Activated CD4-positive, alpha-beta memory T cell treated with anti-CD3 and anti-CD28 coated beads, Interleukin-2, amount 10 ng/mL, durations not matched to agents 7 days and 5 days (primary cell): ENCODE data around the gene FAM171A1. TPM values are rescaled to one million over a fixed set of nuclear protein-coding genes. Genes with fewer than 3 reads are reported as not detected.
"Not testable (repeated sequence)": the region's sequence is repeated elsewhere in the genome, so short reads cannot be mapped to it uniquely, and the experiment has no call there.

Experiments
- CTCF ChIA-PET: fragments of 350-600 bp; sonication (Branson Sonifier 250); formaldehyde crosslinking; loops from one replicate; lab custom pipeline; 2021; ENCODE audit warnings: antibody characterized with exemption, inconsistent platforms; lab: Charles Lee
- POLR2A ChIA-PET: fragments of 350-600 bp; sonication (Branson Sonifier 250); formaldehyde crosslinking; loops from one replicate; lab custom pipeline; 2021; ENCODE audit warnings: antibody characterized with exemption; lab: Charles Lee
- DNase-seq: peaks from one replicate; pipeline ENCODE4 v3.0.0-alpha.2; 2020
- H3K27ac Mint-ChIP-seq: one replicate; pipeline ENCODE4 v1.8.0; 2021; ENCODE audit warnings: mild to moderate bottlenecking, mixed read lengths
- H3K27me3 Mint-ChIP-seq: one replicate; pipeline ENCODE4 v1.8.0; 2021; ENCODE audit warnings: mixed read lengths
- H3K36me3 Mint-ChIP-seq: one replicate; pipeline ENCODE4 v1.8.0; 2021; ENCODE audit warnings: low read depth, mixed read lengths
- H3K4me1 Mint-ChIP-seq: one replicate; pipeline ENCODE4 v1.8.0; 2021; ENCODE audit warnings: mixed read lengths
- H3K4me3 Mint-ChIP-seq: one replicate; pipeline ENCODE4 v1.8.0; 2021; ENCODE audit warnings: mild to moderate bottlenecking, mixed read lengths
- H3K9me3 Mint-ChIP-seq: one replicate; pipeline ENCODE4 v1.8.0; 2021; ENCODE audit warnings: mixed read lengths
- total RNA-seq, 2 experiments: library from RNA; stranded (reverse); gene quantifications; one replicate each; pipeline ENCODE4 v1.2.3, GENCODE V29; 2021

The FAM171A1 gene
- total RNA-seq, 2 experiments from 2014 or later: 6.0 to 6.8 TPM

- H3K36me3 Mint-ChIP-seq, H3K9me3 Mint-ChIP-seq, H3K4me3 Mint-ChIP-seq, H3K27me3 Mint-ChIP-seq, H3K4me1 Mint-ChIP-seq, DNase-seq, CTCF ChIA-PET, POLR2A ChIA-PET, H3K27ac Mint-ChIP-seq: not testable (repeated sequence)
These were observed 101.3 kb downstream of the FAM171A1 start for GRCh38 chr10:15269838-15270237.

GRCh38 chr10:15267496-15267895 lies 103.6 kb downstream of the FAM171A1 start:
- no peak overlapping the region for H3K4me3 Mint-ChIP-seq
- CTCF ChIA-PET: no interaction called here
- H3K9me3 Mint-ChIP-seq: no peaks in the 10 kb centered on the region
- H3K27me3 Mint-ChIP-seq: peaks cover 6% of the 10 kb centered on the region
- POLR2A ChIA-PET: no interaction called here
- DNase-seq: no peak
- peaks cover 3% of the 10 kb centered on the region for H3K36me3 Mint-ChIP-seq
- no peak overlapping the region for H3K27ac Mint-ChIP-seq
- H3K4me1 Mint-ChIP-seq: no peaks in the 10 kb centered on the region

GRCh38 chr10:15266117-15266516 lies 105.0 kb downstream of the FAM171A1 start:
- H3K4me3 Mint-ChIP-seq: no peak overlapping the region
- peaks cover 3% of the 10 kb centered on the region for H3K27me3 Mint-ChIP-seq
- H3K9me3 Mint-ChIP-seq: no peaks in the 10 kb centered on the region
- DNase-seq: no peak
- no peak overlapping the region for H3K27ac Mint-ChIP-seq
- CTCF ChIA-PET: no interaction called here
- POLR2A ChIA-PET: no interaction called here
- peaks cover 3% of the 10 kb centered on the region for H3K36me3 Mint-ChIP-seq
- H3K4me1 Mint-ChIP-seq: no peaks in the 10 kb centered on the region

- no peak overlapping the region for H3K27ac Mint-ChIP-seq
- no peaks in the 10 kb centered on the region for H3K9me3 Mint-ChIP-seq
- ChIA-PET CTCF (no interaction called here), POLR2A (no interaction called here)
- H3K27me3 Mint-ChIP-seq: no peaks in the 10 kb centered on the region
- no peak overlapping the region for H3K4me3 Mint-ChIP-seq
- H3K36me3 Mint-ChIP-seq: peaks cover 3% of the 10 kb centered on the region
- DNase-seq: no peak
- no peaks in the 10 kb centered on the region for H3K4me1 Mint-ChIP-seq
These were observed 105.5 kb downstream of the FAM171A1 start for GRCh38 chr10:15265558-15265957.

- DNase-seq: no peak
- Mint-ChIP-seq H3K36me3 (peaks cover 3% of the 10 kb centered on the region), H3K4me1 (no peaks in the 10 kb centered on the region), H3K27ac (no peak overlapping the region), H3K4me3 (no peak overlapping the region), H3K27me3 (no peaks in the 10 kb centered on the region), H3K9me3 (no peaks in the 10 kb centered on the region)
- POLR2A ChIA-PET: no interaction called here
- CTCF ChIA-PET: no interaction called here
These were observed 106.0 kb downstream of the FAM171A1 start for GRCh38 chr10:15265056-15265455.

GRCh38 chr10:15263657-15264323 lies 107.3 kb downstream of the FAM171A1 start:
- ChIA-PET CTCF (interaction anchor here (1.5 kb wide), 1 partner anchor 10 kb away, joined by 4 read pairs; no protein-coding TSS in a partner anchor), POLR2A (no interaction called here)
- no peak for DNase-seq
- Mint-ChIP-seq H3K4me1 (no peaks in the 10 kb centered on the region), H3K36me3 (peaks cover 3% of the 10 kb centered on the region), H3K9me3 (no peaks in the 10 kb centered on the region), H3K27ac (no peak overlapping the region), H3K4me3 (no peak overlapping the region), H3K27me3 (no peaks in the 10 kb centered on the region)

- H3K4me3 Mint-ChIP-seq: no peak overlapping the region
- H3K36me3 Mint-ChIP-seq: no peaks in the 10 kb centered on the region
- no peaks in the 10 kb centered on the region for H3K9me3 Mint-ChIP-seq
- CTCF ChIA-PET: interaction anchor here (0.6 to 1.5 kb wide), 2 partner anchors 8 to 136 kb away, joined by 4 read pairs; no protein-coding TSS in a partner anchor
- no peak for DNase-seq
- no peaks in the 10 kb centered on the region for H3K27me3 Mint-ChIP-seq
- no peak overlapping the region for H3K27ac Mint-ChIP-seq
- H3K4me1 Mint-ChIP-seq: no peaks in the 10 kb centered on the region
- POLR2A ChIA-PET: interaction anchor here (1.4 kb wide), 1 partner anchor 95 kb away, joined by 3 read pairs; no protein-coding TSS in a partner anchor
These were observed 108.9 kb downstream of the FAM171A1 start for GRCh38 chr10:15262036-15262713.

- Mint-ChIP-seq H3K36me3 (no peaks in the 10 kb centered on the region), H3K4me1 (peaks cover 10% of the 10 kb centered on the region)
These were observed 112.0 kb downstream of the FAM171A1 start for GRCh38 chr10:15259136-15259535.

GRCh38 chr10:15258255-15258654 lies 112.8 kb downstream of the FAM171A1 start:
- DNase-seq: no peak
- Mint-ChIP-seq H3K9me3 (no peaks in the 10 kb centered on the region), H3K36me3 (no peaks in the 10 kb centered on the region), H3K27ac (no peak overlapping the region), H3K4me1 (peaks cover 17% of the 10 kb centered on the region), H3K27me3 (peaks cover 4% of the 10 kb centered on the region), H3K4me3 (no peak overlapping the region)
- CTCF ChIA-PET: no interaction called here
- POLR2A ChIA-PET: no interaction called here

More at GRCh38 chr10:15259136-15259535, 112.0 kb downstream of the FAM171A1 start:
- Mint-ChIP-seq H3K4me3 (no peak overlapping the region), H3K27ac (no peak overlapping the region), H3K9me3 (no peaks in the 10 kb centered on the region), H3K27me3 (peaks cover 4% of the 10 kb centered on the region)
- CTCF ChIA-PET: no interaction called here
- POLR2A ChIA-PET: no interaction called here
- DNase-seq: no peak

GRCh38 chr10:15255961-15256360 lies 115.1 kb downstream of the FAM171A1 start:
- H3K4me1 Mint-ChIP-seq: peaks cover 28% of the 10 kb centered on the region
- H3K4me3 Mint-ChIP-seq: no peak overlapping the region
- H3K27me3 Mint-ChIP-seq: peaks cover 4% of the 10 kb centered on the region
- POLR2A ChIA-PET: interaction anchor here (0.9 kb wide), 1 partner anchor 12 kb away, joined by 3 read pairs; no protein-coding TSS in a partner anchor
- no peaks in the 10 kb centered on the region for H3K36me3 Mint-ChIP-seq
- CTCF ChIA-PET: interaction anchor here (1.5 kb wide), 1 partner anchor 115 kb away, joined by 4 read pairs; the partner anchor contains the start of gene FAM171A1
- no peak overlapping the region for H3K27ac Mint-ChIP-seq
- DNase-seq: no peak
- no peaks in the 10 kb centered on the region for H3K9me3 Mint-ChIP-seq

GRCh38 chr10:15254808-15255648 lies 116.1 kb downstream of the FAM171A1 start:
- peak overlapping the region; percentile 66 for H3K27ac Mint-ChIP-seq
- no peaks in the 10 kb centered on the region for H3K36me3 Mint-ChIP-seq
- ChIA-PET POLR2A (interaction anchor here (1.0 to 1.2 kb wide), 2 partner anchors 16 to 86 kb away, joined by 3 read pairs; partner anchors contain the start of gene NMT2), CTCF (interaction anchor here (0.6 to 1.8 kb wide), 5 partner anchors 8 to 116 kb away, joined by 3 to 7 read pairs (median 4); partner anchors contain the start of gene FAM171A1)
- no peaks in the 10 kb centered on the region for H3K9me3 Mint-ChIP-seq
- H3K27me3 Mint-ChIP-seq: peaks cover 4% of the 10 kb centered on the region
- peak; percentile 42 for DNase-seq
- H3K4me1 Mint-ChIP-seq: peaks cover 28% of the 10 kb centered on the region
- H3K4me3 Mint-ChIP-seq: peak overlapping the region; percentile 81

GRCh38 chr10:15253951-15254807 lies 116.9 kb downstream of the FAM171A1 start:
- ChIA-PET POLR2A (interaction anchor here (1.0 to 1.2 kb wide), 2 partner anchors 15 to 86 kb away, joined by 3 read pairs; partner anchors contain the start of gene NMT2), CTCF (interaction anchor here (0.6 to 1.8 kb wide), 7 partner anchors 9 to 117 kb away, joined by 3 to 7 read pairs (median 4); partner anchors contain the start of gene FAM171A1)
- H3K4me1 Mint-ChIP-seq: peaks cover 28% of the 10 kb centered on the region
- no peaks in the 10 kb centered on the region for H3K36me3 Mint-ChIP-seq
- no peak for DNase-seq
- peak overlapping the region; percentile 66 for H3K27ac Mint-ChIP-seq
- peaks cover 4% of the 10 kb centered on the region for H3K27me3 Mint-ChIP-seq
- peak overlapping the region; percentile 81 for H3K4me3 Mint-ChIP-seq
- no peaks in the 10 kb centered on the region for H3K9me3 Mint-ChIP-seq
